ENCODE results near the gene OLAH.

Gene OLAH

GRCh38 chr10:15122477-15123030, 78.8 kb downstream of the OLAH start:
- DNase-seq = no peak

Measured in nucleus accumbens (tissue), 56 donors.